ENCODE data around the gene TBC1D22A.

GRCh38 chr22:47202819-47203553 lies 440.5 kb downstream of the TBC1D22A start:
- TF ChIP-seq CTCF (IDR thresholded peaks at IDR 0.05; ENCODE audit: low read depth, low read length): no peak
- TF ChIP-seq EZH2phosphoT487 (IDR thresholded peaks at IDR 0.05; ENCODE audit: low read depth): no peak

All from OCI-LY3 (cell line).